Stomach (tissue), 9 donors: Measurements from ENCODE around the gene VAMP1. TPM values are rescaled to one million over a fixed set of nuclear protein-coding genes. Genes with fewer than 3 reads are reported as not detected.

ENCODE experiments used
- DNase-seq, 2 donors: peaks; one replicate each; pipeline versions ENCODE4 v3.0.0 to v3.0.0-alpha.2; 2013 to 2019
- H3K27ac ChIP-seq, 5 donors: fragments of 200-600 bp in 4 of 5; sonication (generic) in 4 of 5; one replicate each; pipeline ENCODE4 v1.5.1; 2013 to 2019; ENCODE audit warnings: mild to moderate bottlenecking in 1 of 5, moderate library complexity in 1 of 5
- H3K27me3 ChIP-seq, 3 donors: fragments of 200-600 bp; sonication (generic); one replicate each; pipeline ENCODE4 v1.5.1; 2017 to 2019; ENCODE audit warnings: mixed run types in 1 of 3
- H3K36me3 ChIP-seq, 4 donors: fragments of 200-600 bp; sonication (generic); 1 replicate in 3 of 4; 2 replicates in 1 of 4; pipeline ENCODE4 v1.5.1; 2016 to 2019
- H3K4me1 ChIP-seq, 4 donors: fragments of 200-600 bp; sonication (generic); one replicate each; pipeline ENCODE4 v1.5.1; 2016 to 2019
- H3K4me3 ChIP-seq, 4 donors: fragments of 200-600 bp; sonication (generic) in 3 of 4; one replicate each; pipeline ENCODE4 v1.5.1; 2016 to 2019; ENCODE audit warnings: mild to moderate bottlenecking in 1 of 4
- H3K9me3 ChIP-seq, 4 donors: fragments of 200-600 bp; sonication (generic); one replicate each; pipeline ENCODE4 v1.5.1; 2016 to 2019
- CTCF ChIP-seq, 7 experiments: fragments of 450-650 bp in 4 of 7; fragments of 200-600 bp in 3 of 7; sonication (generic) in 3 of 7; IDR thresholded peaks; one replicate each; pipeline ENCODE4 v1.5.1; 2016 to 2019; ENCODE audit warnings: antibody characterized with exemption in 7 of 7, control low read depth in 2 of 7, mild to moderate bottlenecking in 1 of 7
- EP300 ChIP-seq: sonication (generic); formaldehyde crosslinking; IDR thresholded peaks from one replicate; pipeline ENCODE4 v1.6.1; 2017; ENCODE audit warnings: antibody characterized with exemption
- POLR2A ChIP-seq, 4 donors: fragments of 450-650 bp; IDR thresholded peaks; one replicate each; pipeline ENCODE4 v1.6.1; 2016; ENCODE audit warnings: antibody characterized with exemption in 4 of 4, control low read depth in 2 of 4, mild to moderate bottlenecking in 1 of 4, moderate library complexity in 1 of 4
- POLR2AphosphoS5 ChIP-seq, 3 donors: sonication (generic); formaldehyde crosslinking; IDR thresholded peaks; one replicate each; pipeline ENCODE4 v1.6.1; 2016; ENCODE audit warnings: antibody characterized with exemption in 3 of 3
- WGBS, 5 donors: extraction: QIAGEN DNeasy Blood & Tissue Kit in 3 of 5; methylation state at CpG; one replicate each; pipeline versions ENCODE4 v1.1.5 to v1.1.7; 2013 to 2018; 5-methylcytosine and 5-hydroxymethylcytosine counted together
- intact Hi-C: fragments of 100-400 bp; cut with DNase I; formaldehyde crosslinking; loops from one replicate; pipeline ENCODE4 v1.15.1; 2023; ENCODE audit warnings: low total_unique reads
- polyA plus RNA-seq, 3 donors: library from polyadenylated mRNA; stranded (reverse); fragments of 200-250 nt; gene quantifications; one replicate each; pipeline ENCODE4 v1.2.3, GENCODE V29; 2013
- total RNA-seq, 5 donors: library from RNA; depleted of rRNA; stranded (reverse); fragments of >200 nt; gene quantifications; one replicate each; pipeline versions ENCODE4 v1.1.0 to v1.2.3, GENCODE V29; 2014 to 2016
- donor health status: healthy with polysubstance abuse.
- donor health status: Bipolar disorder and iron deficiency.
- donor health status: healthy.

VAMP1 gene
- total and polyA plus RNA-seq, 8 donors, result 1.2 to 16.5 (median 4.8) TPM; not detected in 1

- peak in 1 of 2 donors; percentile 64 for DNase-seq
- H3K36me3 ChIP-seq, result peaks cover 13 to 49% (median 47%) of the 10 kb centered on the region in 4 donors
- intact Hi-C loops, result no loop called here
- H3K27ac ChIP-seq, result peak overlapping the region; percentile 89 to 98 (median 97)
- WGBS, 5 donors, result 7 to 12% (median 9%) methylated on average over 11 of the region's 11 CpGs
- peak overlapping the region; percentile 62 to 73 (median 66) for H3K4me3 ChIP-seq
- peaks cover 20 to 49% (median 39%) of the 10 kb centered on the region in 4 donors for H3K4me1 ChIP-seq
- H3K27me3 ChIP-seq, result no peaks in the 10 kb centered on the region
- TF ChIP-seq POLR2AphosphoS5 (IDR thresholded peaks at IDR 0.05) (no peak), POLR2A (IDR thresholded peaks at IDR 0.05) (no peak), EP300 (no peak), CTCF (IDR thresholded peaks at IDR 0.05) (no peak)
- H3K9me3 ChIP-seq, result no peaks in the 10 kb centered on the region
Observed at GRCh38 chr12:6450869-6451347, 19.6 kb downstream of the VAMP1 start.

GRCh38 chr12:6450091-6450868 is 20.2 kb downstream of the VAMP1 start:
- Histone ChIP-seq H3K4me3 (peak overlapping the region; percentile 62 to 73 (median 66)), H3K27ac (peak overlapping the region in 4 of 5 donors; percentile 96 to 98 (median 97)), H3K9me3 (no peaks in the 10 kb centered on the region), H3K4me1 (peaks cover 20 to 49% (median 39%) of the 10 kb centered on the region in 4 donors), H3K36me3 (peaks cover 13 to 51% (median 48%) of the 10 kb centered on the region in 4 donors), H3K27me3 (no peaks in the 10 kb centered on the region)
- TF ChIP-seq POLR2AphosphoS5 (IDR thresholded peaks at IDR 0.05) (no peak), EP300 (no peak), CTCF (IDR thresholded peaks at IDR 0.05) (no peak), POLR2A (IDR thresholded peaks at IDR 0.05) (no peak)
- DNase-seq, result peak in 1 of 2 donors; percentile 35
- 66 to 79% (median 73%) methylated on average over 14 to 16 of the region's 16 CpGs for WGBS, 5 donors
- intact Hi-C loops, result no loop called here

GRCh38 chr12:6444704-6445688 is 25.5 kb downstream of the VAMP1 start, which contains the start of gene CD27:
Gene CD27, plus strand, starts transcription at chr12:6444955. Its CDS starts 141 bp downstream, at chr12:6445096.
- intact Hi-C loops, result no loop called here
- TF ChIP-seq EP300 (no peak), CTCF (IDR thresholded peaks at IDR 0.05) (no peak), POLR2AphosphoS5 (IDR thresholded peaks at IDR 0.05) (no peak), POLR2A (IDR thresholded peaks at IDR 0.05) (no peak)
- Histone ChIP-seq H3K27me3 (no peaks in the 10 kb centered on the region), H3K4me3 (peak within 1 kb of the TSS; percentile 1 to 29 (median 16)), H3K4me1 (peaks cover under 1 to 14% (median 8%) of the 10 kb centered on the region in 4 donors), H3K9me3 (no peaks in the 10 kb centered on the region), H3K27ac (peak within 1 kb of the TSS in 3 of 5 donors; percentile 20 to 56 (median 44)), H3K36me3 (peaks cover 0 to 63% (median 40%) of the 10 kb centered on the region in 4 donors)
- 78 to 86% (median 81%) methylated on average over 16 of the region's 16 CpGs for WGBS, 5 donors
- peak in 1 of 2 donors; percentile 35 for DNase-seq

- TF ChIP-seq POLR2AphosphoS5 (IDR thresholded peaks at IDR 0.05) (no peak), EP300 (no peak), CTCF (IDR thresholded peaks at IDR 0.05) (no peak), POLR2A (IDR thresholded peaks at IDR 0.05) (no peak)
- Histone ChIP-seq H3K36me3 (peaks cover 0 to 70% (median 40%) of the 10 kb centered on the region in 4 donors), H3K27me3 (no peaks in the 10 kb centered on the region), H3K9me3 (no peaks in the 10 kb centered on the region), H3K4me3 (no peak overlapping the region), H3K27ac (peak overlapping the region in 1 of 5 donors; percentile 23), H3K4me1 (peaks cover 0 to 4% (median 2%) of the 10 kb centered on the region in 4 donors)
- 70 to 79% (median 77%) methylated on average over 4 of the region's 4 CpGs for WGBS, 5 donors
- intact Hi-C loops, result no loop called here
- no peak for DNase-seq
Observed at GRCh38 chr12:6444031-6444430, 26.4 kb downstream of the VAMP1 start.
